Smooth muscle cell (in vitro differentiated cells): Measurements from ENCODE around the gene HSPB6. TPM values are rescaled to one million over a fixed set of nuclear protein-coding genes. Genes with fewer than 3 reads are reported as not detected.

Source experiments
- DNase-seq: peaks from one replicate; lab custom pipeline; 2025; ENCODE audit not compliant: unreplicated experiment; lab: John Stamatoyannopoulos, UW
- H2AFZ ChIP-seq: fragments of 200-600 bp; sonication (generic); 2 replicates; pipeline ENCODE4 v1.6.0; 2016; ENCODE audit warnings: antibody characterized with exemption, low read depth, mild to moderate bottlenecking
- H3F3A ChIP-seq: fragments of 200-600 bp; sonication (generic); 2 replicates; pipeline ENCODE4 v1.6.0; 2017; ENCODE audit warnings: antibody characterized with exemption, low read depth
- H3K27ac ChIP-seq: fragments of 200-600 bp; sonication (generic); 2 replicates; pipeline ENCODE4 v1.5.1; 2016; ENCODE audit warnings: low read depth, mild to moderate bottlenecking
- H3K27me3 ChIP-seq: fragments of 200-600 bp; sonication (generic); 2 replicates; pipeline ENCODE4 v1.6.1; 2016; ENCODE audit warnings: low read depth, mild to moderate bottlenecking
- H3K36me3 ChIP-seq: fragments of 200-600 bp; sonication (generic); 2 replicates; pipeline ENCODE4 v1.5.1; 2016; ENCODE audit warnings: low read depth
- H3K4me1 ChIP-seq: fragments of 200-600 bp; sonication (generic); 2 replicates; pipeline ENCODE4 v1.5.1; 2016; ENCODE audit warnings: low read depth
- H3K4me2 ChIP-seq: fragments of 200-600 bp; sonication (generic); 2 replicates; pipeline ENCODE4 v1.6.0; 2016; ENCODE audit warnings: mild to moderate bottlenecking
- H3K4me3 ChIP-seq: fragments of 200-600 bp; sonication (generic); 2 replicates; pipeline ENCODE4 v1.5.1; 2016; ENCODE audit warnings: mild to moderate bottlenecking
- H3K79me2 ChIP-seq: fragments of 200-600 bp; sonication (generic); 2 replicates; pipeline ENCODE4 v1.6.0; 2016; ENCODE audit warnings: low read depth, mild to moderate bottlenecking
- H3K9ac ChIP-seq: fragments of 200-600 bp; sonication (generic); 2 replicates; pipeline ENCODE4 v1.6.0; 2016; ENCODE audit warnings: low read depth
- H3K9me3 ChIP-seq: fragments of 200-600 bp; sonication (generic); replicated peaks from 2 replicates; pipeline ENCODE4 v1.5.1; 2016; ENCODE audit warnings: low read depth
- H4K20me1 ChIP-seq: fragments of 200-600 bp; sonication (generic); 2 replicates; pipeline ENCODE4 v1.6.0; 2016; ENCODE audit warnings: low read depth
- WGBS: methylation state at CpG from one replicate; pipeline ENCODE4 v1.1.7; 2016; ENCODE audit warnings: low lambda C conversion rate; 5-methylcytosine and 5-hydroxymethylcytosine counted together
- polyA plus RNA-seq: library from polyadenylated mRNA; unstranded; fragments of >200 nt; fragmentation: Nextera tagmentation; extraction: Ambion mirVana; gene quantifications from 2 replicates; pipeline ENCODE4 v1.2.1, GENCODE V29; 2016
- total RNA-seq: library from RNA; depleted of rRNA; stranded (reverse); fragments of >200 nt; gene quantifications from 2 replicates; pipeline ENCODE4 v1.2.3, GENCODE V29; 2014
- TF ChIP-seq, protein P1 (sequence below): fragments of 200-600 bp; sonication (generic); IDR thresholded peaks from 2 replicates; pipeline ENCODE4 v1.5.1; 2017; ENCODE audit warnings: borderline replicate concordance, mild to moderate bottlenecking, antibody characterized with exemption; ENCODE audit not compliant: insufficient read depth, poor library complexity, severe bottlenecking

Gene HSPB6
- total and polyA plus RNA-seq, 2 experiments from 2014 or later = 19.1 to 254 TPM

DNA sequence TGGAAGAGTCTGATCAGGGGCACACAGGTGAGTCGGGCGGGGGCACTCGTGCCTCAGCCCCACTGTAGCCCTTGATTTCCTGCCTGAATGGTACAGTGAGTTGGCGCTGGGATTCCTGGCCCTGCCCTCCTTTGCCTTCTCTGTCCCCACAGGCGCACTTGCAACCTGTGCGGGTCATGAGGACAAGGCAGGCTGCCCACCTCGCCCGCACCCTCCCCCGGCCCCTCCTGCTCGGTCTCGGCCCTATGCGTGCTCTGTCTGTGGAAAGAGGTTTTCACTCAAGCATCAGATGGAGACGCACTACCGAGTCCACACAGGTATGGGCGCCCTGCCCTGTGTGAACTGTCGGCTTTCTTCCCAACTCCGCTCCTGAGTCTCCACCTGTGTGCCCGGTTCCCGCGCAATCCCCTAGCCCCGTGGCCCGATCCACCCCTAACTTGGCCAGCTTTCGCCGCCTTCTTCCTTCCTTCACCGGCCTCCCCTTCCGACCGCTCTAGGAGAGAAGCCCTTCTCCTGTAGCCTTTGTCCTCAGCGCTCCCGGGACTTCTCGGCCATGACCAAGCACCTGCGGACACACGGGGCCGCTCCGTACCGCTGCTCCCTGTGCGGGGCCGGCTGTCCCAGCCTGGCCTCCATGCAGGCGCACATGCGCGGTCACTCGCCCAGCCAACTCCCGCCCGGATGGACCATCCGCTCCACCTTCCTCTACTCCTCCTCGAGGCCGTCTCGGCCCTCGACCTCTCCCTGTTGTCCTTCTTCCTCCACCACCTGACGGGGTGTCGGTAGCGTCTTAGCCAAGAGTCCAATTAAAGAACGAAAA, 40.6 kb downstream of the HSPB6 start:
- H3K4me2 ChIP-seq = peak overlapping the region; percentile 91
- DNase-seq = no peak
- H4K20me1 ChIP-seq = peaks cover 20% of the 10 kb centered on the region
- TF ChIP-seq, protein P1, sequence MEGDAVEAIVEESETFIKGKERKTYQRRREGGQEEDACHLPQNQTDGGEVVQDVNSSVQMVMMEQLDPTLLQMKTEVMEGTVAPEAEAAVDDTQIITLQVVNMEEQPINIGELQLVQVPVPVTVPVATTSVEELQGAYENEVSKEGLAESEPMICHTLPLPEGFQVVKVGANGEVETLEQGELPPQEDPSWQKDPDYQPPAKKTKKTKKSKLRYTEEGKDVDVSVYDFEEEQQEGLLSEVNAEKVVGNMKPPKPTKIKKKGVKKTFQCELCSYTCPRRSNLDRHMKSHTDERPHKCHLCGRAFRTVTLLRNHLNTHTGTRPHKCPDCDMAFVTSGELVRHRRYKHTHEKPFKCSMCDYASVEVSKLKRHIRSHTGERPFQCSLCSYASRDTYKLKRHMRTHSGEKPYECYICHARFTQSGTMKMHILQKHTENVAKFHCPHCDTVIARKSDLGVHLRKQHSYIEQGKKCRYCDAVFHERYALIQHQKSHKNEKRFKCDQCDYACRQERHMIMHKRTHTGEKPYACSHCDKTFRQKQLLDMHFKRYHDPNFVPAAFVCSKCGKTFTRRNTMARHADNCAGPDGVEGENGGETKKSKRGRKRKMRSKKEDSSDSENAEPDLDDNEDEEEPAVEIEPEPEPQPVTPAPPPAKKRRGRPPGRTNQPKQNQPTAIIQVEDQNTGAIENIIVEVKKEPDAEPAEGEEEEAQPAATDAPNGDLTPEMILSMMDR = no peak
- peaks cover 12% of the 10 kb centered on the region for H3K4me1 ChIP-seq
- H3K36me3 ChIP-seq = no peaks in the 10 kb centered on the region
- H3K79me2 ChIP-seq = peaks cover 30% of the 10 kb centered on the region
- H3K27me3 ChIP-seq = no peaks in the 10 kb centered on the region
- H3F3A ChIP-seq = no peaks in the 10 kb centered on the region
- peak overlapping the region; percentile 15 for H3K9ac ChIP-seq
- H3K4me3 ChIP-seq = peak overlapping the region; percentile 78
- H2AFZ ChIP-seq = peak overlapping the region; percentile 88
- no peak overlapping the region for H3K27ac ChIP-seq
- H3K9me3 ChIP-seq = no peaks in the 10 kb centered on the region
- WGBS = 7% methylated on average over 50 of the region's 52 CpGs

DNA sequence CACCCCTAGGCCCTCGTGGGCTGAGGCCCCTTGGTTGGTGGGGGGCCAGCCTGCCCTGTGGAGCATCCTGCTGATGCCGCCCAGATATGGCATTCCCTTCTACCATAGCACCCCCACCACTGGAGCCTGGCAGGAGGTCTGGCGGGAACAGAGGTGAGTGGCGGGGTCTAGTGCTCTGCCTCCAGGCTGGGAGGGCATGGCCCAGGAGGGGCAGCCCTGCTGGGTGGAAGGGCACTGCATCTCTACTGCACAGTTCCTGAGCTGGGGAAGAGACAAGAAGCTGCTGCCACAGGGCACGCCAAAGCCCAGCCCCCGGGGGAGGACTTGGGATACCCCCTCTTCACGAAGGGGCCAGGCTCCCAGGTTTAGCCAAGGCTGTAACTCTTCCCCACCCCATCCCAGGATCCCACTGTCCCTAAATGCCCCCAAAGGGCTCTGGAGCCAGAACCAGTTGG, 41.4 kb downstream of the HSPB6 start:
- Histone ChIP-seq H3K36me3 (no peaks in the 10 kb centered on the region), H3K4me2 (peak overlapping the region; percentile 91), H3K79me2 (peaks cover 22% of the 10 kb centered on the region), H2AFZ (no peak overlapping the region), H3F3A (no peaks in the 10 kb centered on the region), H3K4me3 (no peak overlapping the region), H3K9ac (no peak overlapping the region), H3K27me3 (no peaks in the 10 kb centered on the region), H3K9me3 (no peaks in the 10 kb centered on the region), H3K27ac (no peak overlapping the region), H4K20me1 (peaks cover 20% of the 10 kb centered on the region), H3K4me1 (peaks cover 12% of the 10 kb centered on the region)
- WGBS = 82% methylated on average over 7 of the region's 7 CpGs
- TF ChIP-seq, protein P1 = no peak
- DNase-seq = no peak

DNA sequence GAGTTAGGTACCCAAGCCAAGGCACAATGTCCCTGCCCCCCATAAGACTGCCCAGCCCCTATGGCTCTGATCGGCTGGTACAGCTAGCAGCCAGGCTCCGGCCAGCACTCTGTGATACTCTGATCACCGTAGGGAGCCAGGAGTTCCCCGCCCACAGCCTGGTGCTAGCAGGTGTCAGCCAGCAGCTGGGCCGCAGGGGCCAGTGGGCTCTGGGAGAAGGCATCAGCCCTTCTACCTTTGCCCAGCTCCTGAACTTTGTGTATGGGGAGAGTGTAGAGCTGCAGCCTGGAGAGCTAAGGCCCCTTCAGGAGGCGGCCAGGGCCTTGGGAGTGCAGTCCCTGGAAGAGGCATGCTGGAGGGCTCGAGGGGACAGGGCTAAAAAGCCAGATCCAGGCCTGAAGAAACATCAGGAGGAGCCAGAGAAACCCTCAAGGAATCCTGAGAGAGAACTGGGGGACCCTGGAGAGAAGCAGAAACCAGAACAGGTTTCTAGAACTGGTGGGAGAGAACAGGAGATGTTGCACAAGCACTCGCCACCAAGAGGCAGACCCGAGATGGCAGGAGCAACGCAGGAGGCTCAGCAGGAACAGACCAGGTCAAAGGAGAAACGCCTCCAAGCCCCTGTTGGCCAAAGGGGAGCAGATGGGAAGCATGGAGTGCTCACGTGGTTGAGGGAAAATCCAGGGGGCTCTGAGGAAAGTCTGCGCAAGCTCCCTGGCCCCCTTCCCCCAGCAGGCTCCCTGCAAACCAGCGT, 42.1 kb downstream of the HSPB6 start:
- H3K9me3 ChIP-seq = no peaks in the 10 kb centered on the region
- no peaks in the 10 kb centered on the region for H3K36me3 ChIP-seq
- H3K27ac ChIP-seq = no peak overlapping the region
- no peak overlapping the region for H3K4me3 ChIP-seq
- H3F3A ChIP-seq = no peaks in the 10 kb centered on the region
- peaks cover 16% of the 10 kb centered on the region for H3K79me2 ChIP-seq
- no peak overlapping the region for H2AFZ ChIP-seq
- no peak overlapping the region for H3K4me2 ChIP-seq
- peaks cover 15% of the 10 kb centered on the region for H4K20me1 ChIP-seq
- H3K9ac ChIP-seq = no peak overlapping the region
- DNase-seq = no peak
- H3K27me3 ChIP-seq = no peaks in the 10 kb centered on the region
- H3K4me1 ChIP-seq = peaks cover 12% of the 10 kb centered on the region
- 83% methylated on average over 14 of the region's 14 CpGs for WGBS
- TF ChIP-seq, protein P1 = no peak
